NCI-H82 (cell line): ENCODE measurements around the gene FBXL14.
"Not testable (repeated sequence)": the region's sequence is repeated elsewhere in the genome, so short reads cannot be mapped to it uniquely, and the experiment has no call there.

Source experiments
- DNase-seq: peaks from one replicate; lab custom pipeline; 2025; lab: John Stamatoyannopoulos, UW

FBXL14 gene

GRCh38 chr12:1572731-1573130, 21.6 kb downstream of the FBXL14 start:
- DNase-seq: no peak

- no peak for DNase-seq
Measured at GRCh38 chr12:1567852-1568251, 26.5 kb downstream of the FBXL14 start.

- DNase-seq: peak; percentile 10
Measured at GRCh38 chr12:1566449-1567135, 27.8 kb downstream of the FBXL14 start.

- no peak for DNase-seq
Measured at GRCh38 chr12:1565172-1565571, 29.2 kb downstream of the FBXL14 start.

DNA sequence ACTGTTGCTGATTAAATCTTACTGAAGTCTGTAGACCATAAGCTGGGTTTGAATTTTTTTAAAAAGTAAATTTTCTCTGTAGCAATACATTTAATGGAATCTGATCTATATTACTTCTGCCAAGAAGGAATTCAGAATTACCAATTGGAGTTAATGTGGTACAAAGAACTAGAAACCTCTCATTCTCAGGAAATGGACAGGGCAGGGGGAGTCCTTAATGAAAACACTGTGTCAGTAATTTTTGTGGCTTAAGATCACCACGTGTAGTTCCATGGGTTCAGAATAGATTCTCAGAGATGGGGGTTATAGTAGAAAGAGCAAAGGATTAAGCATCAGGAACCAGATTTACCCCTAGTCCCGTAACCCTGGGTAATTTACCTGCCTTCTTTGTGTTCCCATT, 30.3 kb downstream of the FBXL14 start:
- DNase-seq: no peak

- no peak for DNase-seq
Measured at GRCh38 chr12:1562813-1563407, 31.5 kb downstream of the FBXL14 start.

GRCh38 chr12:1560704-1561103, 33.7 kb downstream of the FBXL14 start:
- DNase-seq: no peak

- no peak for DNase-seq
Measured at GRCh38 chr12:1559676-1560091, 34.7 kb downstream of the FBXL14 start.

DNA sequence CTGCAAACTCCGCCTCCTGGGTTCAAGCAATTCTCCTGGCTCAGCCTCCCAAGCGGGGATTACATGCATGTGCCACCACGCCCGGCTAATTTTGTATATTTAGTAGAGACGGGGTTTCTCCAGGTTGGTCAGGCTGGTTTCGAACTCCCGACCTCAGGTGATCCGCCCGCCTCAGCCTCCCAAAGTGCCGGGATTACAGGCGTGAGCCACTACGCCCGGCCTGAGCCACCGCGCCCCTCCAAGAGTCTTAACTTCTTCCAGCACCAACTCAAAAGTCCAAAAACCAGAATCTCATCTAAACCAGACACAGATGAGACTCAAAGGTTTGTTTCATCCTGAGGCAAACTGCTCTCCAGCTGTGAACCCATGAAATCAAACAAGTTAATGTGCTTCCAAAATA, 36.3 kb downstream of the FBXL14 start:
- not testable (repeated sequence) for DNase-seq

GRCh38 chr12:1553987-1554982, 40.1 kb downstream of the FBXL14 start:
- no peak for DNase-seq

GRCh38 chr12:1553536-1553935, 40.8 kb downstream of the FBXL14 start:
- no peak for DNase-seq

GRCh38 chr12:1552911-1553491, 41.4 kb downstream of the FBXL14 start:
- no peak for DNase-seq

DNA sequence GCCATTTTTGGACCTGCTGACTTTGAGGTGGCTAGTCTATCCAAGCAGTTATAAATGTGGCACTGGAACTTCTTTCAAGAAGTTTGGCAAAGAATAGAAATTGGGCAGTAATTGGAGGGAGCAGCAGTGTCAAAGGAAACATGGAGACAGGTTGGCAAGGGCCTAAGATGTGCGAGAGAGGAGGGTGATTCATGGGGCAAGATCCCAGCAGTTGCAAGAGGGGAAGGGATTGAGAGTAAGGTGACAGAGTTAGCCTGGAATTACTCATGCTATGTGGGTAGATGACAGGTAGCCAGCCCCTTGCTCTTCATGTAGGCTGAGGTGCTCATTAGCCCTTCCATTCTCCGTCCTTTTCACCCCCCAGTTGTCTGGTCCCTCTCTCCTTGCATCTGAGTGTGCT, 42.2 kb downstream of the FBXL14 start:
- DNase-seq: no peak

GRCh38 chr12:1551496-1551895, 42.9 kb downstream of the FBXL14 start:
- no peak for DNase-seq

DNA sequence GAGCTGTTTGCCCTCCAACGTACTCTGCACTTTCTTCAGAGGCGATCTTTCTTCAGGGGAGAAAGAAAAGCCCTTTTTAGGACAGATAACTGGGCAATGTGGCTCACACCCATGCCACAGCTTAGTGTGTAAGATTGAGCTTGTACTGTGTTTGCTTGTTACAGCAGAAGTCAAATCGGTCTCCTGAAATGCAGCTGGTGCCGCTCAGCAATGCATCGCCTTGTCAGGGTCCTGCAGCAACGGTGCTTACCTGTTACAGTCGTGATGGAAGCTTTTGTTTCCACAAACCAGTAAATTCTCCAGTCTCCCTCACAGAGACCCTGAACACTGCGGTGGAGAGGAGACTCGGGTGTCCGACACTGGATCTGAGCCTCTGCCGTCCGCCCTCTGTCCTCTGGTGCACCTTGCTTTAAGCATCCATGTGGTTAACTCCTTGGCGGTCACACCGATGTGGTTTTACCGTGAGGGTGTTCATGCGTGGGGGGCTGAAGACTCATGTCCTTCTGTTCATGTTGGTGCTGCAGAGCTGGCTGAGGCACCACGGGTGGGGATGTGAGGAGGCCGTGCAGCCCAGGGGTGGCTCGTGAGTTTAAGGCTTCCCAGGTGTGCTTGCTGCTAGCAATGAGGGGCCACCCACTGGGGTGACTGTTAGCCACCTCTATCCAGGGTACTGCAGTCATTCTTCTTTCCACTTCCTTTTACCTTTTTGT, 47.3 kb downstream of the FBXL14 start:
- no peak for DNase-seq

DNA sequence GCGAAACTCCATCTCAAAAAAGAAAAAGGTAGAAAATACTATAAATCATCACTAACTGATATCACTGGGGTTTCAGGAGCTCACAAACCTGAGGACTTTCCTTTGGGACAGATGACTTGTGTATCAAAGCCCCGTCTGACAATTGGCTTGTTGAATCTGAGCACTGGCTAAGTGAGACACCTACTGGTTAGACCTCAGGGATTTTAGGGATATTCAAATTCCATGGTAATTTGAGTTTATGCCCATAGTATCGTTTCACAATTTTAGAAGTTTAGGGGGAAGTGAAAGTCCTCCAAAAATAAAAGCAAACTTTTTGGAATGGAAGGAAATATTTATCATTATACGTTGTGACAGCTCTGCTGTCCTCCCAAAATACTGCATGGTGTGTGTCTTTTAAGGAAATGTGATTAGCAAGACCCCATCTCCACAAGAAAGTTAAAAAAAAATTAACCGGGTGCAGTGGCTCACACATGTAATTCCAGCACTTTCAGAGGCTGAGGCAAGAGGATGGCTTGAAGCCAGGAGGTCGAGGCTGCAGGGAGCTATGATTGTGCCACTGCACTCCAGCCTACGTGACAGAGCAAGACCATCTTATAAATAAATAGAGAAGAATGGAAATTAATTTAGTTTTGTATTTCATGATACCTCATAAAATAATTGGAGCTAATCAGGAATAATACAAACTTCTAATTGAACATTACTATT, 49.2 kb downstream of the FBXL14 start:
- DNase-seq: peak; percentile 36

DNA sequence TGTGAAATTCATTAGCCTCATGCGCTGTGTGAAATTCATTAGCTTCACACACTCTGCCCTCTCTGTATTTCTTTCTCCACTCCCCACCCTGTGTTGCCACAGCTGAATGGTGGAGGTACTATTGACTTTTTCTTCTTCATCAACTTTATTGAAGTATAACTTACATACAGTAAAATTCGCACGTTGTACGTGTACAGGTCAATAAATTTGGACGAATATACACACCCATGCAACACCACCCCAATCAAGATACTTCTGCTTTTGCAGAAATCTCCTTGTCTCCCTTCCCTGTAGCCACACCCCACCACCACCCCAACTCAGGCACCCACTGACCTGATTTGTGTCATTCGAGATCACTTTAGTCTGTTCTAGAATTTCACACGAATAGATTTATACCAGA, 51.8 kb downstream of the FBXL14 start:
- DNase-seq: no peak

- DNase-seq: no peak
Measured at GRCh38 chr12:1540690-1541089, 53.7 kb downstream of the FBXL14 start.

- DNase-seq: no peak
Measured at GRCh38 chr12:1539135-1539534, 55.2 kb downstream of the FBXL14 start.

- no peak for DNase-seq
Measured at GRCh38 chr12:1536817-1537216, 57.6 kb downstream of the FBXL14 start.

- no peak for DNase-seq
Measured at GRCh38 chr12:1534748-1535147, 59.6 kb downstream of the FBXL14 start.
